ENCODE results near the gene REXO4. TPM values are rescaled to one million over a fixed set of nuclear protein-coding genes. Genes with fewer than 3 reads are reported as not detected.

Gene REXO4
- total RNA-seq, 2 donors from 2014 or later = 30.2 to 36.5 TPM

DNA sequence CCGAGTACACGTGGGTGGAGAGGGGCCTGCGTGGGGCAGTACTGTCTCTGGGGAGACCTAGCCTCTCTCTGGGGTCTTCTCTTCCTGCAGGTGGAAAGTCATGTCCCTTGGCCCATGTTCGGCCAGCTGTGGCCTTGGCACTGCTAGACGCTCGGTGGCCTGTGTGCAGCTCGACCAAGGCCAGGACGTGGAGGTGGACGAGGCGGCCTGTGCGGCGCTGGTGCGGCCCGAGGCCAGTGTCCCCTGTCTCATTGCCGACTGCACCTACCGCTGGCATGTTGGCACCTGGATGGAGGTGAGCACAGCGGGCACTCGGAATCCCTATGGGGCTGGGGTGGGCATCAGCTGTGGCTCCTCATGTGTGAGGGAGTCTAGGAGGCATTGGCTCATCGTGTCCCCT lies 36.5 kb upstream of the REXO4 start:
- H3K4me1 ChIP-seq (ENCODE audit: control insufficient read depth, insufficient read depth, low read length) = no peaks in the 10 kb centered on the region
- H3K4me1 Mint-ChIP-seq = no peaks in the 10 kb centered on the region
- WGBS, 2 experiments (ENCODE audit: insufficient coverage in 1 of 2, insufficient read length in 1 of 2) = 88 to 90% methylated on average over 18 to 19 of the region's 19 CpGs
- H3K36me3 ChIP-seq (ENCODE audit: control insufficient read depth, insufficient read depth, low read length) = no peaks in the 10 kb centered on the region
- DNase-seq = no peak
- H3K27me3 ChIP-seq (ENCODE audit: control insufficient read depth, insufficient read depth, low read length, poor library complexity, severe bottlenecking) = no peaks in the 10 kb centered on the region
- H3K4me3 Mint-ChIP-seq = no peak overlapping the region
- H3K9me3 ChIP-seq (ENCODE audit: control insufficient read depth, low read length) = no peaks in the 10 kb centered on the region
- H3K27ac Mint-ChIP-seq = no peak overlapping the region
- H3K27me3 Mint-ChIP-seq (ENCODE audit: insufficient read depth) = peaks cover 2% of the 10 kb centered on the region
- no peaks in the 10 kb centered on the region for H3K9me3 Mint-ChIP-seq
- no peak overlapping the region for H3K4me3 ChIP-seq (ENCODE audit: low read length)
- no peak overlapping the region for H3K9ac ChIP-seq (ENCODE audit: extremely low read depth, low read length, poor library complexity, severe bottlenecking)
- TF ChIP-seq, protein P1, sequence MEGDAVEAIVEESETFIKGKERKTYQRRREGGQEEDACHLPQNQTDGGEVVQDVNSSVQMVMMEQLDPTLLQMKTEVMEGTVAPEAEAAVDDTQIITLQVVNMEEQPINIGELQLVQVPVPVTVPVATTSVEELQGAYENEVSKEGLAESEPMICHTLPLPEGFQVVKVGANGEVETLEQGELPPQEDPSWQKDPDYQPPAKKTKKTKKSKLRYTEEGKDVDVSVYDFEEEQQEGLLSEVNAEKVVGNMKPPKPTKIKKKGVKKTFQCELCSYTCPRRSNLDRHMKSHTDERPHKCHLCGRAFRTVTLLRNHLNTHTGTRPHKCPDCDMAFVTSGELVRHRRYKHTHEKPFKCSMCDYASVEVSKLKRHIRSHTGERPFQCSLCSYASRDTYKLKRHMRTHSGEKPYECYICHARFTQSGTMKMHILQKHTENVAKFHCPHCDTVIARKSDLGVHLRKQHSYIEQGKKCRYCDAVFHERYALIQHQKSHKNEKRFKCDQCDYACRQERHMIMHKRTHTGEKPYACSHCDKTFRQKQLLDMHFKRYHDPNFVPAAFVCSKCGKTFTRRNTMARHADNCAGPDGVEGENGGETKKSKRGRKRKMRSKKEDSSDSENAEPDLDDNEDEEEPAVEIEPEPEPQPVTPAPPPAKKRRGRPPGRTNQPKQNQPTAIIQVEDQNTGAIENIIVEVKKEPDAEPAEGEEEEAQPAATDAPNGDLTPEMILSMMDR (conservative IDR thresholded peaks at IDR 0.05) = no peak
- H3K27ac ChIP-seq (ENCODE audit: low read depth, low read length) = no peak overlapping the region
- H3K36me3 Mint-ChIP-seq (ENCODE audit: low read depth) = no peaks in the 10 kb centered on the region

- H3K4me3 ChIP-seq (ENCODE audit: low read length) = no peak overlapping the region
- Mint-ChIP-seq H3K4me1 (no peaks in the 10 kb centered on the region), H3K36me3 (ENCODE audit: low read depth) (no peaks in the 10 kb centered on the region), H3K9me3 (no peaks in the 10 kb centered on the region), H3K27me3 (ENCODE audit: insufficient read depth) (peaks cover 2% of the 10 kb centered on the region), H3K4me3 (no peak overlapping the region), H3K27ac (no peak overlapping the region)
- H3K9me3 ChIP-seq (ENCODE audit: control insufficient read depth, low read length) = no peaks in the 10 kb centered on the region
- H3K9ac ChIP-seq (ENCODE audit: extremely low read depth, low read length, poor library complexity, severe bottlenecking) = no peak overlapping the region
- WGBS, 2 experiments (ENCODE audit: insufficient coverage in 1 of 2, insufficient read length in 1 of 2) = 93 to 95% methylated on average over 8 to 10 of the region's 11 CpGs
- H3K4me1 ChIP-seq (ENCODE audit: control insufficient read depth, insufficient read depth, low read length) = no peaks in the 10 kb centered on the region
- no peaks in the 10 kb centered on the region for H3K27me3 ChIP-seq (ENCODE audit: control insufficient read depth, insufficient read depth, low read length, poor library complexity, severe bottlenecking)
- DNase-seq = no peak
- H3K27ac ChIP-seq (ENCODE audit: low read depth, low read length) = no peak overlapping the region
- H3K36me3 ChIP-seq (ENCODE audit: control insufficient read depth, insufficient read depth, low read length) = no peaks in the 10 kb centered on the region
- TF ChIP-seq, protein P1 (conservative IDR thresholded peaks at IDR 0.05) = no peak
Measured at GRCh38 chr9:133453651-133454050, 35.8 kb upstream of the REXO4 start.

- no peaks in the 10 kb centered on the region for H3K36me3 ChIP-seq (ENCODE audit: control insufficient read depth, insufficient read depth, low read length)
- H3K27ac Mint-ChIP-seq = no peak overlapping the region
- no peak overlapping the region for H3K9ac ChIP-seq (ENCODE audit: extremely low read depth, low read length, poor library complexity, severe bottlenecking)
- H3K27me3 Mint-ChIP-seq (ENCODE audit: insufficient read depth) = no peaks in the 10 kb centered on the region
- H3K4me1 ChIP-seq (ENCODE audit: control insufficient read depth, insufficient read depth, low read length) = no peaks in the 10 kb centered on the region
- H3K36me3 Mint-ChIP-seq (ENCODE audit: low read depth) = no peaks in the 10 kb centered on the region
- H3K9me3 Mint-ChIP-seq = no peaks in the 10 kb centered on the region
- no peaks in the 10 kb centered on the region for H3K4me1 Mint-ChIP-seq
- no peak for DNase-seq
- H3K4me3 Mint-ChIP-seq = no peak overlapping the region
- TF ChIP-seq, protein P1 (conservative IDR thresholded peaks at IDR 0.05) = no peak
- H3K27ac ChIP-seq (ENCODE audit: low read depth, low read length) = no peak overlapping the region
- no peaks in the 10 kb centered on the region for H3K27me3 ChIP-seq (ENCODE audit: control insufficient read depth, insufficient read depth, low read length, poor library complexity, severe bottlenecking)
- H3K9me3 ChIP-seq (ENCODE audit: control insufficient read depth, low read length) = no peaks in the 10 kb centered on the region
- WGBS, 2 experiments (ENCODE audit: insufficient coverage in 1 of 2, insufficient read length in 1 of 2) = 88 to 94% methylated on average over 7 of the region's 7 CpGs
- H3K4me3 ChIP-seq (ENCODE audit: low read length) = no peak overlapping the region
Measured at GRCh38 chr9:133452562-133452961, 34.8 kb upstream of the REXO4 start.
